ENCODE data around the gene C18orf63. TPM values are rescaled to one million over a fixed set of nuclear protein-coding genes. Genes with fewer than 3 reads are reported as not detected.

Gene C18orf63
- total RNA-seq, 1 experiment from 2014 or later = not detected

GRCh38 chr18:74380916-74381315 lies 65.3 kb downstream of the C18orf63 start (continued):
- TF ChIP-seq ZBTB33 (IDR thresholded peaks at IDR 0.05; ENCODE audit: extremely low read depth, insufficient replicate concordance, low read length) (no peak), EGR1 (IDR thresholded peaks at IDR 0.05; ENCODE audit: low read depth) (no peak), CBX3 (IDR thresholded peaks at IDR 0.05; ENCODE audit: low read depth) (no peak), SRF (IDR thresholded peaks at IDR 0.05; ENCODE audit: low read depth) (no peak), ELF1 (IDR thresholded peaks at IDR 0.05; ENCODE audit: borderline replicate concordance, low read depth) (no peak)

GRCh38 chr18:74381621-74382295 lies 66.1 kb downstream of the C18orf63 start:
- no peak for TF ChIP-seq EGR1 (IDR thresholded peaks at IDR 0.05; ENCODE audit: low read depth)
- no peak overlapping the region for H2AFZ ChIP-seq (ENCODE audit: low read depth, low read length, poor library complexity, severe bottlenecking)
- POLR2A ChIA-PET = no interaction called here
- CTCF ChIA-PET = no interaction called here
- BruUV-seq (replicated peaks) = no TSS peak
- no peaks in the 10 kb centered on the region for H3K9me2 ChIP-seq (ENCODE audit: insufficient read depth)
- no peaks in the 10 kb centered on the region for H4K20me1 ChIP-seq (ENCODE audit: insufficient read depth)
- no peak overlapping the region for H3K27ac ChIP-seq (ENCODE audit: low read depth, low read length)
- ATAC-seq (no peak), DNase-seq (ENCODE audit: low read depth, low spot score) (no peak)
- no peaks in the 10 kb centered on the region for H3K9me3 ChIP-seq (ENCODE audit: control insufficient read depth in 1 of 2, insufficient read depth in 1 of 2, low read depth in 1 of 2, low read length in 2 of 2)
- no peak overlapping the region for H3K4me3 ChIP-seq (replicated peaks in 1 of 2; ENCODE audit: low read depth in 1 of 2, low read length in 2 of 2)
- H3K36me3 ChIP-seq (ENCODE audit: control insufficient read depth in 1 of 2, insufficient read depth in 2 of 2, low read length in 2 of 2) = no peaks in the 10 kb centered on the region
- H3K4me2 ChIP-seq (ENCODE audit: low read length) = no peak overlapping the region
- peaks cover 9% of the 10 kb centered on the region for H3K27me3 ChIP-seq (ENCODE audit: insufficient read depth, low read length)
- no peak overlapping the region for H3K9ac ChIP-seq (ENCODE audit: low read length)
- intact Hi-C loops (cut with micrococcal nuclease) = no loop called here
- no peaks in the 10 kb centered on the region for H3K79me2 ChIP-seq (ENCODE audit: insufficient read depth, low read length)
- no peaks in the 10 kb centered on the region for H3K4me1 ChIP-seq (ENCODE audit: control insufficient read depth in 1 of 2, insufficient read depth in 2 of 2, low read length in 2 of 2)
- RAD21 ChIA-PET (ENCODE audit: low non-redundant PET in 1 of 2, low total read pairs in 2 of 2, uncharacterized antibody in 2 of 2, unreplicated experiment in 2 of 2) = no interaction called here

All from HCT116 (cell line).